ENCODE results near the gene MRPL9.
"Not testable (repeated sequence)": the region's sequence is repeated elsewhere in the genome, so short reads cannot be mapped to it uniquely, and the experiment has no call there.

The MRPL9 gene

DNA sequence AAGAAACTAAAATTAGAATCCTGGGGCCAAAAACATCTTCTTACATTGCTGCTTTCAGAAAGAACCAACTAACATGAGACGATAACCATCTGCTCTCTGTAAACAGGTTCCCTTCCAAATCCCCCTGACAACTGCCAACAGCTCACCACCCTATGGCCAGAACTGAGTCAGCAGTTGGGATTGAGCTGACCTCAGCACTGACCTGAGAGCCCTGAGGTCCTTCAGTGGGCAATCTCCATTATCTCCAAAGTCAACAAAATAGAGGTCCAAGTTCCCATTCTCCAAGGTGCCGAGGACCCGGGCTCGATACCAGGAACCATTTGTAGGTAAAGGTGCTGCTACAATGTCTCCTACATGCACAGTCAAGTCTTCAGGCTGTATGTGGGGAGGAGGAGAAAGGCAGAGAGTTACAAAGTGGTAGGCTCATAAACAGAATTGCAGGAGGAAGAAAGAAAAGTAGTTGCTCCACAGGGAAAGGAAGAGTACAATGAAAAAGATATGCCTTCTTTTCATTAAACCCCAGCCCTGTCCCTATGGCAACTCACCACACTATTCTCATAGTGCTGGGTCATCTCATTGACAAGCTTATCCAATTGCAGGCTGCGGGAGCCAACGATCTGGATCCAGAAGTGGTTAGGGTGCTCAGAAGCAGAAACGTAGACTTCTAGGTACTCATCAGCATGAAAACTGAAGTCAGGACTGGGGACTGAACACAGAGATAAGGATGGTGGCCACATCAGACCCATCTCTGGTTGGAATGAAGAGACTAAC is 12.8 kb upstream of the MRPL9 start:
- Histone ChIP-seq H3K4me2 (ENCODE audit: low read length) (no peak overlapping the region), H3F3A (ENCODE audit: control insufficient read depth, insufficient read depth) (no peaks in the 10 kb centered on the region), H3K9me2 (replicated peaks; ENCODE audit: control insufficient read depth, low read length) (no peaks in the 10 kb centered on the region), H3K4me3 (ENCODE audit: low read length) (no peak overlapping the region), H3K79me2 (ENCODE audit: control insufficient read depth, low read length) (no peaks in the 10 kb centered on the region), H3K9me3 (ENCODE audit: control insufficient read depth, insufficient read depth, low read length) (no peaks in the 10 kb centered on the region), H3K4me1 (ENCODE audit: control insufficient read depth, low read length) (no peaks in the 10 kb centered on the region), H3K27ac (ENCODE audit: low read depth, low read length) (no peak overlapping the region), H3K36me3 (ENCODE audit: control insufficient read depth, low read length) (peaks cover 5% of the 10 kb centered on the region; the same call in 1 of the 2 replicates), H4K20me1 (ENCODE audit: control insufficient read depth, insufficient read depth, low read depth, low read length) (no peaks in the 10 kb centered on the region), H3K27me3 (ENCODE audit: control insufficient read depth, low read length) (no peaks in the 10 kb centered on the region)
- TF ChIP-seq, protein P1, sequence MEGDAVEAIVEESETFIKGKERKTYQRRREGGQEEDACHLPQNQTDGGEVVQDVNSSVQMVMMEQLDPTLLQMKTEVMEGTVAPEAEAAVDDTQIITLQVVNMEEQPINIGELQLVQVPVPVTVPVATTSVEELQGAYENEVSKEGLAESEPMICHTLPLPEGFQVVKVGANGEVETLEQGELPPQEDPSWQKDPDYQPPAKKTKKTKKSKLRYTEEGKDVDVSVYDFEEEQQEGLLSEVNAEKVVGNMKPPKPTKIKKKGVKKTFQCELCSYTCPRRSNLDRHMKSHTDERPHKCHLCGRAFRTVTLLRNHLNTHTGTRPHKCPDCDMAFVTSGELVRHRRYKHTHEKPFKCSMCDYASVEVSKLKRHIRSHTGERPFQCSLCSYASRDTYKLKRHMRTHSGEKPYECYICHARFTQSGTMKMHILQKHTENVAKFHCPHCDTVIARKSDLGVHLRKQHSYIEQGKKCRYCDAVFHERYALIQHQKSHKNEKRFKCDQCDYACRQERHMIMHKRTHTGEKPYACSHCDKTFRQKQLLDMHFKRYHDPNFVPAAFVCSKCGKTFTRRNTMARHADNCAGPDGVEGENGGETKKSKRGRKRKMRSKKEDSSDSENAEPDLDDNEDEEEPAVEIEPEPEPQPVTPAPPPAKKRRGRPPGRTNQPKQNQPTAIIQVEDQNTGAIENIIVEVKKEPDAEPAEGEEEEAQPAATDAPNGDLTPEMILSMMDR (IDR thresholded peaks at IDR 0.05; ENCODE audit: low read depth, low read length, poor library complexity, severe bottlenecking) = no peak
- TF ChIP-seq EZH2phosphoT487 (IDR thresholded peaks at IDR 0.05; ENCODE audit: borderline replicate concordance, low read length) = no peak

DNA sequence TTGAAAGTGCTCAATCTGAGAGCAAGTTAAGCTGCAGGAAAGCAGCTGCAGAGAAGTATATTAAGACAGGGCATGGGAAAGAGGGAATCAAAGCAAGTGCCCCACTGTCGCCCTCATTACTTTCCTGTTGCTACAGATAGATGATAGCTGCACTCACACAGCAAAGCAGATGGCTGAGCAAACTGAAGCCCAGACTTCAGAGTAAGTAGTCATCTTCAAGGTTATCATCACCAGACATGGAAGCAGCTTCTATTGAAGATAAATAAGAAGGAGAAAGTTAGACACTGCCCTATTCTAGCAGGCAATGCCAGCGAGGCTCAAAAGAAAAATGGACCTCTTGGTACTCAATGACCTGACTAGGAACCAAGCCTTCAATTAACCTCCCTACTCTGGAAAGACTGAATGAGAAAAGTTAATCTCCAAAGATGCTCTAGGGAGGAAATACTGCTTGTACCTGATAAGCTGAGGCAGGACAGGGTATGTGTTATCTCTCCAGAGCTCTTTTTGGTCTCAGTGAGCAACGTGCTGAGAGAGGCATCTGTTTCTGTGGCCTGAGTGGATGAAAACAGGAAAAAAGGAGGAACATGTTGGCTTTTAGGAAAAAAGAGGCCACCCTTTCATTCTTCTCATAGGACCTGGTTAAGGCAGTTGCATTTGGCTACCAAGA is 11.1 kb upstream of the MRPL9 start:
- Histone ChIP-seq H3K36me3 (ENCODE audit: control insufficient read depth, low read length) (peaks cover 5% of the 10 kb centered on the region; the same call in 1 of the 2 replicates), H3F3A (ENCODE audit: control insufficient read depth, insufficient read depth) (no peaks in the 10 kb centered on the region), H3K79me2 (ENCODE audit: control insufficient read depth, low read length) (no peaks in the 10 kb centered on the region), H3K9me3 (ENCODE audit: control insufficient read depth, insufficient read depth, low read length) (no peaks in the 10 kb centered on the region), H3K4me1 (ENCODE audit: control insufficient read depth, low read length) (no peaks in the 10 kb centered on the region), H3K27me3 (ENCODE audit: control insufficient read depth, low read length) (no peaks in the 10 kb centered on the region), H3K4me2 (ENCODE audit: low read length) (no peak overlapping the region), H3K27ac (ENCODE audit: low read depth, low read length) (no peak overlapping the region), H4K20me1 (ENCODE audit: control insufficient read depth, insufficient read depth, low read depth, low read length) (no peaks in the 10 kb centered on the region), H3K4me3 (ENCODE audit: low read length) (no peak overlapping the region), H3K9me2 (replicated peaks; ENCODE audit: control insufficient read depth, low read length) (no peaks in the 10 kb centered on the region)
- no peak for TF ChIP-seq EZH2phosphoT487 (IDR thresholded peaks at IDR 0.05; ENCODE audit: borderline replicate concordance, low read length)
- TF ChIP-seq, protein P1 (IDR thresholded peaks at IDR 0.05; ENCODE audit: low read depth, low read length, poor library complexity, severe bottlenecking) = no peak

DNA sequence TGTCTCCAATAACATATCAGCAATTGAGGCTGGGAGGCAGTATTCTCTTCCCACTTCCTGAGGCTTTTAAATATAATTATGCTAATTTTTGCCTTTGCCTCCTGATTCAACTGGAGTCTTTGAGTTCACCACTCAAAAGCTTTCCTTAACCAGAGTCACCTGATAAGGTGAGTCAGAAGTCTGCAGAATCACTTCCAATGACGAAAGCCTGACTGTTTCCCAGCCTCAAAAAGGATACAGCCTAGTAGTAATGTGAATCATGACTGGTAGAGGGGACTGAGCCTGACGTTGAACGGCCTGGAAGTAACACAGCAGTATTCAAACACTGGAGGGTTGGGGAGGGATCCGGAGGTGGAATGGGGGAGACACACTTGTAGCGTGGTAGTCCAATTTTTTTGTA is 10.4 kb upstream of the MRPL9 start:
- TF ChIP-seq EZH2phosphoT487 (IDR thresholded peaks at IDR 0.05; ENCODE audit: borderline replicate concordance, low read length) = no peak
- TF ChIP-seq, protein P1 (IDR thresholded peaks at IDR 0.05; ENCODE audit: low read depth, low read length, poor library complexity, severe bottlenecking) = no peak
- H3K27me3 ChIP-seq (ENCODE audit: control insufficient read depth, low read length) = no peaks in the 10 kb centered on the region
- no peaks in the 10 kb centered on the region for H3K4me1 ChIP-seq (ENCODE audit: control insufficient read depth, low read length)
- H3K79me2 ChIP-seq (ENCODE audit: control insufficient read depth, low read length) = no peaks in the 10 kb centered on the region
- no peak overlapping the region for H3K27ac ChIP-seq (ENCODE audit: low read depth, low read length)
- H3K36me3 ChIP-seq (ENCODE audit: control insufficient read depth, low read length) = peaks cover 4% of the 10 kb centered on the region; the same call in 1 of the 2 replicates
- H4K20me1 ChIP-seq (ENCODE audit: control insufficient read depth, insufficient read depth, low read depth, low read length) = no peaks in the 10 kb centered on the region
- H3K9me3 ChIP-seq (ENCODE audit: control insufficient read depth, insufficient read depth, low read length) = no peaks in the 10 kb centered on the region
- H3K4me2 ChIP-seq (ENCODE audit: low read length) = no peak overlapping the region
- no peaks in the 10 kb centered on the region for H3K9me2 ChIP-seq (replicated peaks; ENCODE audit: control insufficient read depth, low read length)
- no peak overlapping the region for H3K4me3 ChIP-seq (ENCODE audit: low read length)
- H3F3A ChIP-seq (ENCODE audit: control insufficient read depth, insufficient read depth) = no peaks in the 10 kb centered on the region

DNA sequence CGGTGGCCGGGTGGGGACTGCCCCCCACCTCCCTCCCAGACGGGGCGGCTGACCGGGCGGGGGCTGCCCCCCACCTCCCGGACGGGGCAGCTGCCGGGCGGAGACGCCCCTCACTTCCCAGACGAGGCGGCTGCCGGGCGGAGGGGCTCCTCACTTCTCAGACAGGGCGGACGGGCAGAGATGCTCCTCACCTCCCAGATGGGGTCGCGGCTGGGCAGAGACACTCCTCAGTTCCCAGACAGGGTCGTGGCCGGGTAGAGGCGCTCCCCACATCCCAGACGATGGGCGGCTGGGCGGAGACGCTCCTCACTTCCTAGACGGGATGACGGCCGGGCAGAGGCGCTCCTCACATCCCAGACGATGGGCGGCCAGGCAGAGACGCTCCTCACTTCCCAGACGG is 6.0 kb upstream of the MRPL9 start:
- H3K36me3 ChIP-seq (ENCODE audit: control insufficient read depth, low read length); H3K4me1 ChIP-seq (ENCODE audit: control insufficient read depth, low read length); H3F3A ChIP-seq (ENCODE audit: control insufficient read depth, insufficient read depth); H3K9me2 ChIP-seq (replicated peaks; ENCODE audit: control insufficient read depth, low read length); H3K4me3 ChIP-seq (ENCODE audit: low read length); H4K20me1 ChIP-seq (ENCODE audit: control insufficient read depth, insufficient read depth, low read depth, low read length); H3K9me3 ChIP-seq (ENCODE audit: control insufficient read depth, insufficient read depth, low read length); H3K27me3 ChIP-seq (ENCODE audit: control insufficient read depth, low read length); H3K27ac ChIP-seq (ENCODE audit: low read depth, low read length); H3K79me2 ChIP-seq (ENCODE audit: control insufficient read depth, low read length); H3K4me2 ChIP-seq (ENCODE audit: low read length): not testable (repeated sequence)

DNA sequence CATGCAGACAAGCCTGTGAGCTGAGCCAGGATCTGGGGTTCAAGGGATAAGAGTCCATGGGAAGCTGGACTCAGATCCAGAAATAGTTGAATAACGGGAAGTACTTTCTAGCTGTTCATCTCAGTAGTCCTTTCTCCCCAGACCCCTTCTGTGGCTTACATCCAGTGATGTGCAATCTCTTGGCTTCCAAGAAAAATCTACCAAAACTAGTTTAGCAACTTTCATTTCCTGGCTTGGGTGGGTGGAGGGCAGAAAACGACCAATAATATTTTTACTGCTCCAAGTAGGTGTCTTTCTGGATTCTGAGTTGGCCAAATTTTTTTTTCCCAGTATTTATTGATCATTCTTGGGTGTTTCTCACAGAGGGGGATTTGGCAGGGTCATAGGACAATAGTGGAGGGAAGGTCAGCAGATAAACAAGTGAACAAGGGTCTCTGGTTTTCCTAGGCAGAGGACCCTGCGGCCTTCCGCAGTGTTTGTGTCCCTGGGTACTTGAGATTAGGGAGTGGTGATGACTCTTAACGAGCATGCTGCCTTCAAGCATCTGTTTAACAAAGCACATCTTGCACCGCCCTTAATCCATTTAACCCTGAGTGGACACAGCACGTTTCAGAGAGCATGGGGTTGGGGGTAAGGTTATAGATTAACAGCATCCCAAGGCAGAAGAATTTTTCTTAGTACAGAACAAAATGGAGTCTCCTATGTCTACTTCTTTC is 5.2 kb upstream of the MRPL9 start:
- H3K36me3 ChIP-seq (ENCODE audit: control insufficient read depth, low read length); H3K4me2 ChIP-seq (ENCODE audit: low read length); H3K4me3 ChIP-seq (ENCODE audit: low read length); H3F3A ChIP-seq (ENCODE audit: control insufficient read depth, insufficient read depth); H3K4me1 ChIP-seq (ENCODE audit: control insufficient read depth, low read length); H3K27ac ChIP-seq (ENCODE audit: low read depth, low read length); H3K9me3 ChIP-seq (ENCODE audit: control insufficient read depth, insufficient read depth, low read length); H3K9me2 ChIP-seq (replicated peaks; ENCODE audit: control insufficient read depth, low read length); H3K27me3 ChIP-seq (ENCODE audit: control insufficient read depth, low read length); H3K79me2 ChIP-seq (ENCODE audit: control insufficient read depth, low read length); H4K20me1 ChIP-seq (ENCODE audit: control insufficient read depth, insufficient read depth, low read depth, low read length): not testable (repeated sequence)
